Gastroesophageal sphincter (tissue), 3 donors: ENCODE measurements around the gene RBFA.

Source experiments
- CTCF ChIP-seq, 4 experiments: fragments of 200-600 bp in 2 of 4; fragments of 450-650 bp in 2 of 4; sonication (generic) in 1 of 4; IDR thresholded peaks; one replicate each; pipeline ENCODE4 v1.5.1; 2017 to 2019; ENCODE audit warnings: antibody characterized with exemption in 4 of 4, mild to moderate bottlenecking in 2 of 4, moderate library complexity in 2 of 4
- POLR2A ChIP-seq, 2 donors: fragments of 450-650 bp; IDR thresholded peaks; one replicate each; pipeline ENCODE4 v1.6.1; 2017; ENCODE audit warnings: antibody characterized with exemption in 2 of 2, mild to moderate bottlenecking in 2 of 2, moderate library complexity in 1 of 2

GRCh38 chr18:80034852-80035406 is 695 bp downstream of the RBFA start:
- TF ChIP-seq CTCF (IDR thresholded peaks at IDR 0.05) (no peak), POLR2A (IDR thresholded peaks at IDR 0.05) (no peak)
